Lower lobe of right lung (tissue), 2 donors: Measurements from ENCODE around the gene KCNJ15. TPM values are rescaled to one million over a fixed set of nuclear protein-coding genes. Genes with fewer than 3 reads are reported as not detected.

Experiments used
- ATAC-seq, 2 donors: fragments of 200-7000 bp; cut with Tn5 transposase; one replicate each; pipeline ENCODE4 v1.9.1; 2020 to 2022; ENCODE audit warnings: mild to moderate bottlenecking in 2 of 2, moderate library complexity in 2 of 2
- DNase-seq: peaks from one replicate; pipeline ENCODE4 v3.0.0-alpha.2; 2020
- H3K27ac ChIP-seq: fragments of 200-600 bp; one replicate; pipeline ENCODE4 v1.8.0; 2022
- H3K27me3 ChIP-seq: fragments of 200-600 bp; one replicate; pipeline ENCODE4 v1.8.0; 2022; ENCODE audit warnings: low read depth
- H3K36me3 ChIP-seq: fragments of 200-600 bp; one replicate; pipeline ENCODE4 v1.8.0; 2022; ENCODE audit warnings: mild to moderate bottlenecking
- H3K4me1 ChIP-seq: fragments of 200-600 bp; one replicate; pipeline ENCODE4 v1.8.0; 2022
- H3K4me3 ChIP-seq: fragments of 200-600 bp; one replicate; pipeline ENCODE4 v1.8.0; 2022; ENCODE audit warnings: mild to moderate bottlenecking
- H3K9me3 ChIP-seq: fragments of 200-600 bp; one replicate; pipeline ENCODE4 v1.8.0; 2022
- intact Hi-C: fragments of 100-400 bp; cut with DNase I; formaldehyde crosslinking; loops from one replicate; pipeline ENCODE4 v1.11.0; 2022
- long read RNA-seq: library from polyadenylated mRNA; unstranded; transcript quantifications from one replicate; pipeline ENCODE4 v2.0.0, GENCODE V29; 2021
- total RNA-seq: library from RNA; stranded (reverse); fragmentation: NEBNext Ultra II Directional; extraction: Animal tissue kit (Norgen Biotek cat#: 25700); gene quantifications from one replicate; pipeline ENCODE4 v1.2.1, GENCODE V29; 2021
- TF ChIP-seq, protein P1 (sequence below): fragments of 200-600 bp; IDR thresholded peaks from one replicate; pipeline ENCODE4 v1.8.0; 2022; ENCODE audit warnings: antibody characterized with exemption, mild to moderate bottlenecking
- donor health status: DM: no; HTN: yes; CAD: no; lungs with severe emphysema.

KCNJ15 gene
- total RNA-seq = 62.7 TPM
- long read RNA-seq, transcript KCNJ15-208 (3 exons, 2,583 nt) = major isoform, 7 of 34 reads
- long read RNA-seq, partial matches to known transcripts = 5 of 34 reads
- long read RNA-seq, other reads (novel, unspliced or antisense) = 20 of 34 reads

GRCh38 chr21:38256599-38257302, at the start of gene KCNJ15:
KCNJ15 (plus strand) TSS chr21:38256991; CDS start chr21:38299262, 42,271 bp downstream.
- intact Hi-C loops = no loop called here
- Histone ChIP-seq H3K9me3 (no peaks in the 10 kb centered on the region), H3K27me3 (no peaks in the 10 kb centered on the region), H3K4me1 (peaks cover 11% of the 10 kb centered on the region), H3K36me3 (no peaks in the 10 kb centered on the region), H3K4me3 (peak within 1 kb of the TSS; percentile 44), H3K27ac (peak within 1 kb of the TSS; percentile 80)
- DNase-seq = no peak
- peak; percentile 49 to 57 for ATAC-seq
- TF ChIP-seq, protein P1, sequence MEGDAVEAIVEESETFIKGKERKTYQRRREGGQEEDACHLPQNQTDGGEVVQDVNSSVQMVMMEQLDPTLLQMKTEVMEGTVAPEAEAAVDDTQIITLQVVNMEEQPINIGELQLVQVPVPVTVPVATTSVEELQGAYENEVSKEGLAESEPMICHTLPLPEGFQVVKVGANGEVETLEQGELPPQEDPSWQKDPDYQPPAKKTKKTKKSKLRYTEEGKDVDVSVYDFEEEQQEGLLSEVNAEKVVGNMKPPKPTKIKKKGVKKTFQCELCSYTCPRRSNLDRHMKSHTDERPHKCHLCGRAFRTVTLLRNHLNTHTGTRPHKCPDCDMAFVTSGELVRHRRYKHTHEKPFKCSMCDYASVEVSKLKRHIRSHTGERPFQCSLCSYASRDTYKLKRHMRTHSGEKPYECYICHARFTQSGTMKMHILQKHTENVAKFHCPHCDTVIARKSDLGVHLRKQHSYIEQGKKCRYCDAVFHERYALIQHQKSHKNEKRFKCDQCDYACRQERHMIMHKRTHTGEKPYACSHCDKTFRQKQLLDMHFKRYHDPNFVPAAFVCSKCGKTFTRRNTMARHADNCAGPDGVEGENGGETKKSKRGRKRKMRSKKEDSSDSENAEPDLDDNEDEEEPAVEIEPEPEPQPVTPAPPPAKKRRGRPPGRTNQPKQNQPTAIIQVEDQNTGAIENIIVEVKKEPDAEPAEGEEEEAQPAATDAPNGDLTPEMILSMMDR = no peak

GRCh38 chr21:38208118-38208517, 48.7 kb upstream of the KCNJ15 start:
- Histone ChIP-seq H3K4me1 (no peaks in the 10 kb centered on the region), H3K4me3 (no peak overlapping the region), H3K9me3 (no peaks in the 10 kb centered on the region), H3K36me3 (no peaks in the 10 kb centered on the region), H3K27me3 (peaks cover 3% of the 10 kb centered on the region), H3K27ac (no peak overlapping the region)
- intact Hi-C loops = no loop called here
- DNase-seq = no peak
- no peak for ATAC-seq
- TF ChIP-seq, protein P1 = no peak

GRCh38 chr21:38211321-38211720, 45.5 kb upstream of the KCNJ15 start:
- intact Hi-C loops = no loop called here
- Histone ChIP-seq H3K36me3 (no peaks in the 10 kb centered on the region), H3K4me1 (no peaks in the 10 kb centered on the region), H3K27ac (no peak overlapping the region), H3K27me3 (peaks cover 3% of the 10 kb centered on the region), H3K9me3 (no peaks in the 10 kb centered on the region), H3K4me3 (no peak overlapping the region)
- ATAC-seq (no peak), DNase-seq (no peak)
- TF ChIP-seq, protein P1 = no peak

DNA sequence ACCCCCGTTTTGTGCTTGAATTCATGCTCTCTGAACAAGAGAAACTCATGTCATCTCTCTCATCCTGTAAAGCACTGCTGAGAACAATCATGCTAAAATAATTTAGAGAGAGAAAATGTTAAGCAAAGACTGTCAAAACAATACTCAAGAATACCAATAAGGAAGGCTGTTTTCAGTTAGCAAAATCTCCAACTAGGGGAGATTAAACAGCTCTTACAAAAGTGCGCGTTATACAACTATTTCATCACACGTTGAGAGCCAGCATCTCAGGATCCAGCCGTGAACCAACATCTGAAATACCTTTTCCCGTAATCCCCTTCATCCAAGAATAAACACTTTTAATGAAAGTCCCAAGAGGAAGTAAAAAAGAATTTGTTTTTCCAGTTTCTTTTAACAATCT, 44.1 kb upstream of the KCNJ15 start:
- peaks cover under 1% of the 10 kb centered on the region for H3K4me1 ChIP-seq
- DNase-seq = no peak
- peaks cover 3% of the 10 kb centered on the region for H3K27me3 ChIP-seq
- H3K9me3 ChIP-seq = no peaks in the 10 kb centered on the region
- no peaks in the 10 kb centered on the region for H3K36me3 ChIP-seq
- ATAC-seq = peak in 1 of 2 donors; percentile 77
- H3K27ac ChIP-seq = no peak overlapping the region
- H3K4me3 ChIP-seq = no peak overlapping the region
- intact Hi-C loops = no loop called here
- TF ChIP-seq, protein P1 = no peak

- H3K9me3 ChIP-seq = peaks cover 13% of the 10 kb centered on the region
- intact Hi-C loops = no loop called here
- peaks cover 15% of the 10 kb centered on the region for H3K4me1 ChIP-seq
- TF ChIP-seq, protein P1 = peak; percentile 99
- H3K4me3 ChIP-seq = no peak overlapping the region
- H3K27me3 ChIP-seq = no peaks in the 10 kb centered on the region
- no peaks in the 10 kb centered on the region for H3K36me3 ChIP-seq
- DNase-seq (peak; percentile 80), ATAC-seq (peak; percentile 92 to 96)
- H3K27ac ChIP-seq = no peak overlapping the region
Measured at GRCh38 chr21:38219049-38219628, 37.7 kb upstream of the KCNJ15 start.
